H1 (cell line): ENCODE measurements around the gene CYP1B1. TPM values are rescaled to one million over a fixed set of nuclear protein-coding genes. Genes with fewer than 3 reads are reported as not detected.

Experiments used
- ASH2L ChIP-seq: fragments of 200-600, 300-600 bp; sonication (generic); IDR thresholded peaks from one replicate; pipeline ENCODE4 v1.7.1; 2017; ENCODE audit warnings: low read length
- CBX5 ChIP-seq: fragments of 300-800, 300-1000 bp; sonication (generic); IDR thresholded peaks from 2 replicates; pipeline ENCODE4 v1.7.1; 2016; ENCODE audit warnings: antibody characterized with exemption, low read length, low read depth
- SAP30 ChIP-seq: fragments of 300-600 bp; sonication (generic); IDR thresholded peaks from 2 replicates; pipeline ENCODE4 v1.7.1; 2012; ENCODE audit warnings: low read length, moderate library complexity, mild to moderate bottlenecking, inconsistent platforms; ENCODE audit not compliant: insufficient read depth, insufficient replicate concordance
- SRF ChIP-seq: IDR thresholded peaks from 2 replicates; pipeline ENCODE4 v1.6.1; 2011; ENCODE audit warnings: mild to moderate bottlenecking, low read depth, low read length, moderate library complexity
- polyA plus RNA-seq, 7 experiments: library from polyadenylated mRNA; depleted of rRNA in 3 of 7; stranded (reverse) in 5 of 7; unstranded in 2 of 7; fragments of >200 nt in 5 of 7; fragments of 200-250 nt in 2 of 7; gene quantifications; 1 replicate in 5 of 7; 2 replicates in 1 of 7; 4 replicates in 1 of 7; pipeline versions ENCODE4 v1.2.1 to v1.2.3, GENCODE V29; 2011 to 2013; ENCODE audit warnings: missing spikeins in 2 of 7, mixed read lengths in 2 of 7
- total RNA-seq: library from RNA; stranded (reverse); fragmentation: NEBNext Ultra II Directional; extraction: Animal tissue kit (Norgen Biotek cat#: 25700); gene quantifications from 2 replicates; pipeline ENCODE4 v1.2.1, GENCODE V29; 2021

Gene CYP1B1
- total and polyA plus RNA-seq, 2 of the 8 experiments (the other 6 are each of a cell fraction or from before 2014, with no cell fraction given), result 1.3 to 5.7 TPM

DNA sequence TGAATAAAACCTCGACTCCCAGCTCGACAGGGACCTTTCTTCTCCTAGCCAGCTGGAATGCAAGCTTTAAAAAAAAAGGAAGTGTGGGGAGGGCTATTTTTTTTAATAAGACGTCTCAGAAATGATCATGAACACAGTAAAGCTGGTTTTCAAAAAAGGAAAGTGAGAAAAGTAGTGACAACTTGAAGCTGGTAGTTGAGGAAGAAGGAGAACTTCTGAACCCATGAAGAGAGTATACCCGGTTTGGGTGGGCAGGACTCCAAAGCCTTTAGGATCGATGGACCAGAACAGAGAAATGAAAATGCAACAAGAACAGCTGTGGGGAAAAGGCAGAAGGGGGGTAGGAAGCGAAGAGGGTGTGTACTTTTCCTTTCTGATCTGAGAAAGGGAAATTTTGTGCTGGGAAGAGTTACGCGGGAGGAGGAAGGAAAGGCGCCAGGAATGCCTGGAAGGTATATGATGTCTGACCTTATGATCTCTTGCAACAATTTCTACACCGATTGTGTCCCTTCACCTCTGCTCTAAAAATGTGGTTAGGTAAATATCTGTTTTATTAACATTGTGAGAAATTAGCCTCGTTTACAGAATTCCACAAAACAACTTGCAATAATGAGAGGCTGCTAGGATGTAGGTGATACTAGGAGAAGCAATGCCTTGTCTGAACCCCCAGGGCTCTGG lies 22.6 kb upstream of the CYP1B1 start (continued):
- TF ChIP-seq SRF (no peak), SAP30 (no peak), CBX5 (no peak), ASH2L (no peak)
